CD14-positive monocyte (primary cell): ENCODE results near the gene RELN. TPM values are rescaled to one million over a fixed set of nuclear protein-coding genes. Genes with fewer than 3 reads are reported as not detected.

ENCODE experiments used
- DNase-seq, 3 donors: peaks; one replicate each; pipeline ENCODE4 v3.0.0-alpha.2; 2011 to 2022
- H2AFZ ChIP-seq: 2 replicates; pipeline ENCODE4 v1.6.0; 2012; ENCODE audit warnings: mild to moderate bottlenecking, low read depth, low read length, inconsistent platforms; ENCODE audit not compliant: insufficient read depth, poor library complexity, severe bottlenecking
- H3K27ac ChIP-seq, 2 donors: 1 replicate in 1 of 2; 2 replicates in 1 of 2; pipeline ENCODE4 v1.5.1; 2012 to 2013; ENCODE audit warnings: low read length in 2 of 2, control low read depth in 1 of 2, inconsistent platforms in 1 of 2, low read depth in 1 of 2, mild to moderate bottlenecking in 1 of 2
- H3K27me3 ChIP-seq, 2 donors: one replicate each; pipeline versions ENCODE4 v1.6.0 to v1.6.1; 2011 to 2013; ENCODE audit warnings: low read length in 2 of 2; ENCODE audit not compliant: control insufficient read depth in 2 of 2, insufficient read depth in 2 of 2
- H3K36me3 ChIP-seq, 2 donors: replicated peaks in 1 of 2; 1 replicate in 1 of 2; 2 replicates in 1 of 2; pipeline versions ENCODE4 v1.5.1 to v1.6.1; 2012 to 2013; ENCODE audit warnings: low read length in 2 of 2, control low read depth in 1 of 2, inconsistent platforms in 1 of 2, mild to moderate bottlenecking in 1 of 2; ENCODE audit not compliant: insufficient read depth in 2 of 2, control insufficient read depth in 1 of 2
- H3K4me1 ChIP-seq, 2 donors: 1 replicate in 1 of 2; 2 replicates in 1 of 2; pipeline versions ENCODE4 v1.5.1 to v1.6.1; 2012 to 2013; ENCODE audit warnings: low read length in 2 of 2, control low read depth in 1 of 2, inconsistent platforms in 1 of 2, mild to moderate bottlenecking in 1 of 2, moderate library complexity in 1 of 2; ENCODE audit not compliant: insufficient read depth in 2 of 2, control insufficient read depth in 1 of 2
- H3K4me2 ChIP-seq: replicated peaks from 2 replicates; pipeline ENCODE3; 2012; ENCODE audit warnings: low read length, moderate library complexity, mild to moderate bottlenecking; ENCODE audit not compliant: poor library complexity, severe bottlenecking; ENCODE audit errors: extremely low read depth
- H3K4me3 ChIP-seq, 3 experiments: fragments of 200-600 bp in 1 of 3; sonication (generic) in 1 of 3; replicated peaks in 1 of 3; 1 replicate in 2 of 3; 2 replicates in 1 of 3; pipeline ENCODE4 v1.5.1; 2011 to 2013; ENCODE audit warnings: low read length in 3 of 3, mild to moderate bottlenecking in 3 of 3, control low read depth in 2 of 3, low read depth in 2 of 3, inconsistent platforms in 1 of 3, moderate library complexity in 1 of 3
- H3K79me2 ChIP-seq: 2 replicates; pipeline ENCODE4 v1.6.0; 2012; ENCODE audit warnings: mild to moderate bottlenecking, control low read depth, inconsistent platforms, low read length, moderate library complexity; ENCODE audit not compliant: insufficient read depth
- H3K9ac ChIP-seq: 2 replicates; pipeline ENCODE4 v1.6.0; 2017; ENCODE audit warnings: low read length, mild to moderate bottlenecking; ENCODE audit not compliant: insufficient read depth, poor library complexity, severe bottlenecking
- H3K9me3 ChIP-seq, 2 donors: replicated peaks in 1 of 2; 1 replicate in 1 of 2; 2 replicates in 1 of 2; pipeline versions ENCODE4 v1.5.1 to v1.6.1; 2012 to 2013; ENCODE audit warnings: low read length in 2 of 2, control low read depth in 1 of 2; ENCODE audit not compliant: control insufficient read depth in 1 of 2, insufficient read depth in 1 of 2
- H4K20me1 ChIP-seq: 2 replicates; pipeline ENCODE4 v1.6.0; 2012; ENCODE audit warnings: mild to moderate bottlenecking, low read length, control low read depth, moderate library complexity; ENCODE audit not compliant: insufficient read depth
- H3K27ac Mint-ChIP-seq, 7 donors: one replicate each; pipeline ENCODE4 v1.8.0; 2020; ENCODE audit warnings: mild to moderate bottlenecking in 7 of 7, mixed read lengths in 7 of 7, moderate library complexity in 6 of 7, inconsistent platforms in 2 of 7
- H3K27me3 Mint-ChIP-seq, 3 donors: one replicate each; pipeline ENCODE4 v1.8.0; 2021 to 2022; ENCODE audit warnings: low read depth in 3 of 3, mild to moderate bottlenecking in 3 of 3, mixed read lengths in 3 of 3, moderate library complexity in 3 of 3, inconsistent platforms in 1 of 3
- H3K36me3 Mint-ChIP-seq, 2 donors: one replicate each; pipeline ENCODE4 v1.8.0; 2020; ENCODE audit warnings: mixed read lengths in 2 of 2, inconsistent platforms in 1 of 2, mild to moderate bottlenecking in 1 of 2
- H3K4me1 Mint-ChIP-seq: one replicate; pipeline ENCODE4 v1.8.0; 2020; ENCODE audit warnings: mild to moderate bottlenecking, mixed read lengths
- H3K4me3 Mint-ChIP-seq, 2 donors: one replicate each; pipeline ENCODE4 v1.8.0; 2020; ENCODE audit warnings: mild to moderate bottlenecking in 2 of 2, mixed read lengths in 2 of 2, moderate library complexity in 1 of 2
- H3K9me3 Mint-ChIP-seq, 7 donors: one replicate each; pipeline ENCODE4 v1.8.0; 2020 to 2022; ENCODE audit warnings: mixed read lengths in 7 of 7, mild to moderate bottlenecking in 6 of 7, moderate library complexity in 6 of 7, inconsistent platforms in 2 of 7
- WGBS: methylation state at CpG from one replicate; pipeline ENCODE4 v1.1.5; 2013; ENCODE audit warnings: missing lambda C conversion rate; ENCODE audit not compliant: insufficient coverage; 5-methylcytosine and 5-hydroxymethylcytosine counted together
- intact Hi-C, 2 donors: fragments of 100-400 bp; cut with micrococcal nuclease; formaldehyde crosslinking; loops; one replicate each; pipeline versions ENCODE4 v1.15.0 to v1.15.1; 2023
- polyA plus RNA-seq, 3 donors: library from polyadenylated mRNA; depleted of rRNA in 1 of 3; unstranded in 2 of 3; stranded (reverse) in 1 of 3; fragments of 300-500 nt in 2 of 3; fragments of >200 nt in 1 of 3; fragmentation: Illumina TruSeq in 2 of 3; gene quantifications; 1 replicate in 2 of 3; 2 replicates in 1 of 3; pipeline ENCODE4 v1.2.3, GENCODE V29; 2012 to 2021
- TF ChIP-seq, protein P1 (sequence below): fragments of 200-600 bp; IDR thresholded peaks from one replicate; pipeline ENCODE4 v1.8.0; 2022; ENCODE audit warnings: antibody characterized with exemption, mild to moderate bottlenecking

RELN gene
- polyA plus RNA-seq, 3 donors: not detected

DNA sequence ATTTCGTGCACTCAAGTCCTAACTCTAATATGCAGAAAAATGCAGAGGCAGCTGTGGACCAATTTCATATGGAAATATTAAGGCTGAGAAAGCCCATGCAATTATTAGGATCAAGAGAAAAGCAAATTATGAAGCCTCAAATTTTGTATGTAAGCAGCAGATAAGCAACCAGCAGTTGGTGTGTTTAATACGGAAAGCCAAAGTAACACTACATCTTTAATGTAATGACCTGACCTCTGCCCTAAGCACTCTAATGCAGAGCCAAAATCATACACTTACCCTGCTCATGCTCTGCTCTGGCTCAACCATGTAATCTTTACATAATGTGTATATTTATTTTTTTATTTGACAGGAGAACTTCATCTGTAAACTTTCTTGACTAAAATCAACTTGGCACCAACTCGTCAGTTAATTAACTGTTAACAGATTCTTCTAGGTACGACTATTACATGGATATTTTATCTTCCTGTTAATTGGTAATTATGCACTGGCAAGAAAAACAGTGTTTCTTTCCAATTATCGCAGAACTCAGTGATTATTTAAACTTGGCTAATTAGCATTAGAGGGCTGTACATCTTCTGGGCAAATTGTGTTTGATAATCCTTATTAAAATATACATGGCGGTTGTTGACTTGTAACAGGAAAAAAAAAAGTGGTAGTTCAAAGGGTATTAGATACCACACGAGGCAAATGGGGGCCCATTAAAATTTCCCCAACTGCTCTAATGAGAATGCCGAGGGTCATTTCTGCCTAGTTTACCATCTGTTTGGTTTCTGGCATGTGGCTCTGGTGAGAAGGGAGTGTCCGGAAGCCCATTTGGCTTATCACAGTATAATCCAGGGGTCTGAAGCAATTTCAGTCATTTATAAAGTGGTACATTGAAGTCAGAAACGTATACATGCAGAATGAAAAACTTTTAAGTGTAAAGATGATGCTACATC lies 94.5 kb downstream of the RELN start:
- no peak overlapping the region for H3K9ac ChIP-seq
- Mint-ChIP-seq H3K27me3 (peaks cover 2 to 3% (median 2%) of the 10 kb centered on the region in 3 donors), H3K4me1 (no peaks in the 10 kb centered on the region), H3K27ac (no peak overlapping the region), H3K4me3 (no peak overlapping the region), H3K36me3 (no peaks in the 10 kb centered on the region), H3K9me3 (peaks cover 0 to 4% (median 0%) of the 10 kb centered on the region in 7 donors)
- 62% methylated on average over 2 of the region's 10 CpGs for WGBS
- no peak overlapping the region for H3K4me3 ChIP-seq
- H3K4me2 ChIP-seq: no peak overlapping the region
- TF ChIP-seq, protein P1, sequence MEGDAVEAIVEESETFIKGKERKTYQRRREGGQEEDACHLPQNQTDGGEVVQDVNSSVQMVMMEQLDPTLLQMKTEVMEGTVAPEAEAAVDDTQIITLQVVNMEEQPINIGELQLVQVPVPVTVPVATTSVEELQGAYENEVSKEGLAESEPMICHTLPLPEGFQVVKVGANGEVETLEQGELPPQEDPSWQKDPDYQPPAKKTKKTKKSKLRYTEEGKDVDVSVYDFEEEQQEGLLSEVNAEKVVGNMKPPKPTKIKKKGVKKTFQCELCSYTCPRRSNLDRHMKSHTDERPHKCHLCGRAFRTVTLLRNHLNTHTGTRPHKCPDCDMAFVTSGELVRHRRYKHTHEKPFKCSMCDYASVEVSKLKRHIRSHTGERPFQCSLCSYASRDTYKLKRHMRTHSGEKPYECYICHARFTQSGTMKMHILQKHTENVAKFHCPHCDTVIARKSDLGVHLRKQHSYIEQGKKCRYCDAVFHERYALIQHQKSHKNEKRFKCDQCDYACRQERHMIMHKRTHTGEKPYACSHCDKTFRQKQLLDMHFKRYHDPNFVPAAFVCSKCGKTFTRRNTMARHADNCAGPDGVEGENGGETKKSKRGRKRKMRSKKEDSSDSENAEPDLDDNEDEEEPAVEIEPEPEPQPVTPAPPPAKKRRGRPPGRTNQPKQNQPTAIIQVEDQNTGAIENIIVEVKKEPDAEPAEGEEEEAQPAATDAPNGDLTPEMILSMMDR: no peak
- no peaks in the 10 kb centered on the region for H3K27me3 ChIP-seq
- H3K79me2 ChIP-seq: no peaks in the 10 kb centered on the region
- no peaks in the 10 kb centered on the region for H3K36me3 ChIP-seq
- no peaks in the 10 kb centered on the region for H4K20me1 ChIP-seq
- intact Hi-C loops: no loop called here
- no peak overlapping the region for H2AFZ ChIP-seq
- DNase-seq: no peak
- H3K27ac ChIP-seq: no peak overlapping the region
- H3K9me3 ChIP-seq: no peaks in the 10 kb centered on the region
- H3K4me1 ChIP-seq: no peaks in the 10 kb centered on the region

DNA sequence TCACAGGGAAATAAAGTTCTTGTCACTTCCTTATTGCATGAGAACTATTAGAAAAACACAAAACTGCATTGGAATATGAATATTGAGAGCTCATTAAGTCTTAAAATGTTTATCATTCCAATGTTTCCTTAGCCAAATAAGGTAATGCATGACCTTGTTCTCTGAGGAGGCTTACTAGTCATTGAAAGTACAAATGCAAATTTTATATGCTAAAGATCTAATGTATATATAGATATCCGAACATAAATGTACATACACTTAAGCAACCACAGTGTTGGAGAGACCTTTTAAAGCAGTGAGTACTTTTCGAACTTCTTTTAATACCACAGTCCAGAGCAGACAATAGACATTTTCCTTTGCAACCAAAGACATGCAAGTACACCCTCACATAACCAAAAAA lies 96.1 kb downstream of the RELN start:
- Histone ChIP-seq H4K20me1 (no peaks in the 10 kb centered on the region), H3K27ac (no peak overlapping the region), H3K9ac (no peak overlapping the region), H3K4me1 (no peaks in the 10 kb centered on the region), H2AFZ (no peak overlapping the region), H3K9me3 (no peaks in the 10 kb centered on the region), H3K79me2 (no peaks in the 10 kb centered on the region), H3K4me2 (no peak overlapping the region), H3K4me3 (no peak overlapping the region), H3K36me3 (no peaks in the 10 kb centered on the region), H3K27me3 (no peaks in the 10 kb centered on the region)
- no peak for DNase-seq
- no peaks in the 10 kb centered on the region for H3K4me1 Mint-ChIP-seq
- TF ChIP-seq, protein P1: no peak
- H3K4me3 Mint-ChIP-seq: no peak overlapping the region
- no peaks in the 10 kb centered on the region for H3K36me3 Mint-ChIP-seq
- peaks cover 0 to 3% (median 0%) of the 10 kb centered on the region in 7 donors for H3K9me3 Mint-ChIP-seq
- WGBS: no CpG with 5 or more reads among the region's 2 CpGs
- H3K27ac Mint-ChIP-seq: no peak overlapping the region
- intact Hi-C loops: no loop called here
- peaks cover 0 to 2% (median 0%) of the 10 kb centered on the region in 3 donors for H3K27me3 Mint-ChIP-seq
